MM.1S (cell line): ENCODE measurements around the gene TWF2.

Experiments
- DNase-seq: peaks from one replicate; pipeline ENCODE4 v3.0.0-alpha.2; 2015
- H2AFZ ChIP-seq: fragments of 300-600 bp; sonication (generic); 2 replicates; pipeline ENCODE4 v1.6.0; 2016; ENCODE audit warnings: antibody characterized with exemption, low read length
- H3F3A ChIP-seq: fragments of 300-600 bp; sonication (generic); 2 replicates; pipeline ENCODE4 v1.6.1; 2016; ENCODE audit warnings: mild to moderate bottlenecking, antibody characterized with exemption, low read length, moderate library complexity, mixed read lengths; ENCODE audit not compliant: insufficient read depth
- H3K27ac ChIP-seq: fragments of 300-600 bp; sonication (generic); 2 replicates; pipeline ENCODE4 v1.5.1; 2016; ENCODE audit warnings: mild to moderate bottlenecking, low read length
- H3K27me3 ChIP-seq: fragments of 300-600 bp; sonication (generic); replicated peaks from 2 replicates; pipeline ENCODE4 v1.6.0; 2016; ENCODE audit warnings: low read length; ENCODE audit not compliant: insufficient read depth
- H3K36me3 ChIP-seq: fragments of 300-600 bp; sonication (generic); replicated peaks from 2 replicates; pipeline ENCODE4 v1.6.1; 2016; ENCODE audit warnings: mild to moderate bottlenecking, low read length, mixed read lengths; ENCODE audit not compliant: insufficient read depth
- H3K4me1 ChIP-seq: fragments of 300-600 bp; sonication (generic); 2 replicates; pipeline ENCODE4 v1.6.1; 2016; ENCODE audit warnings: low read length, mixed read lengths
- H3K4me2 ChIP-seq: fragments of 300-600 bp; sonication (generic); 2 replicates; pipeline ENCODE4 v1.6.0; 2016; ENCODE audit warnings: low read depth, low read length
- H3K4me3 ChIP-seq: fragments of 300-600 bp; sonication (generic); 2 replicates; pipeline ENCODE4 v1.5.1; 2016; ENCODE audit warnings: low read length, mixed read lengths
- H3K79me2 ChIP-seq: fragments of 300-600 bp; sonication (generic); 2 replicates; pipeline ENCODE4 v1.6.1; 2016; ENCODE audit warnings: mixed run types, low read length, mixed read lengths
- H3K9ac ChIP-seq: fragments of 300-600 bp; sonication (generic); 2 replicates; pipeline ENCODE4 v1.6.1; 2016; ENCODE audit warnings: low read length, mixed read lengths
- H3K9me2 ChIP-seq: fragments of 300-600 bp; sonication (generic); replicated peaks from 2 replicates; pipeline ENCODE4 v1.6.1; 2016; ENCODE audit warnings: mild to moderate bottlenecking, low read length, mixed read lengths; ENCODE audit not compliant: insufficient read depth
- H3K9me3 ChIP-seq: fragments of 300-600 bp; sonication (generic); replicated peaks from 2 replicates; pipeline ENCODE4 v1.6.1; 2016; ENCODE audit warnings: mild to moderate bottlenecking, low read length, mixed read lengths; ENCODE audit not compliant: insufficient read depth
- H4K20me1 ChIP-seq: fragments of 300-600 bp; sonication (generic); 2 replicates; pipeline ENCODE4 v1.6.1; 2016; ENCODE audit warnings: mild to moderate bottlenecking, low read length, moderate library complexity, mixed read lengths; ENCODE audit not compliant: insufficient read depth
- EZH2 ChIP-seq: fragments of 300-600 bp; sonication (generic); optimal IDR thresholded peaks from 2 replicates; pipeline ENCODE3; 2017; ENCODE audit warnings: low read depth, mild to moderate bottlenecking, antibody characterized with exemption, low read length, mixed read lengths
- EZH2phosphoT487 ChIP-seq: fragments of 300-600 bp; sonication (generic); IDR thresholded peaks from 2 replicates; pipeline ENCODE4 v1.6.1; 2018; ENCODE audit warnings: antibody characterized with exemption, low read length
- TF ChIP-seq, protein P1 (sequence below): fragments of 300-600 bp; sonication (generic); IDR thresholded peaks from 2 replicates; pipeline ENCODE4 v1.5.1; 2016; ENCODE audit warnings: antibody characterized with exemption, low read length, mixed read lengths

The TWF2 gene

DNA sequence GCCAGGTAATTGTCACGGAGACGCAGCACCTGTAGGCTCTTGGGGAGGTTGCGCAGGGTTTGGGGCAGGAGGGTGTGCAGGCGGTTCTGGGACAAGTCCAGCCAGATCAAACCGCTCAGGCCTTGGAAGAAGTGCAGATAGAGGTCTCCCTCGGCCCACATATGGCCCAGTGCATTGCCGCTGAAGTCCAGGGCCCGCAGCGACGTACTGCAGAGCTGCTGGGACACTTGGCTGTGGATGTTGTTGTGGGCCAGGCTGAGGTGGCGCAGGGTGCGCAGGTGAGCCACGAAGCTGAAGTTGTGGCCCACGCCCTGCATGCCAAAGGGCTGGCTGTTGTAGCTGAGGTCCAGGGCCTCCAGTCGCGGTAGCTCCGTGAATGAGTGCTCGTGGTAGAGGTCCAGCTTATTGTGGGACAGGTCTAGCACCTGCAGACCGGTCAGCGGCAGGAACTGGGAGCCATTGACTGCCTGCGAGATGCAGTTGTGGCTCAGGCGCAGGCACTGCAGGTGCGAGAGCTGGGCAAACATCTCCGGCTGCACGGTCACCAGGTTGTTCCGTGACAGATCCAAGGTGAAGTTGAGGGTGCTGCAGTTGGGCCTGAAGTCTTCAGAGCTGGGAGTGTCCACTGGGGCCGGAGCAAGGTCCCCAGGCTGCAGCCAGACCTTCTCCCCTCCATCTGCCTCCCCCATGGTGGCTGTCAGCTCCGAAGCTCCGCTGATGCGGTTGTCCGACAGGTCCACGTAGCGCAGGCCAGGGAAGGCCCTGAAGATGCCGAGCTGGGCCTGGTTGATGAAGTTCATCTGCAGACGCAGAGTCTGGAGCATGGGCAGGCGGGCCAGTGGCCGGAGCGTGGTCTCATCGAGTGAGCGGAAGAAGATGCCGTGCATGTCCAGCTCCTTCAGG is 16.4 kb downstream of the TWF2 start:
- no peaks in the 10 kb centered on the region for H3K36me3 ChIP-seq
- no peaks in the 10 kb centered on the region for H3K27me3 ChIP-seq
- H3K27ac ChIP-seq, result no peak overlapping the region
- no peaks in the 10 kb centered on the region for H3K9me2 ChIP-seq
- no peaks in the 10 kb centered on the region for H3K79me2 ChIP-seq
- H3K9me3 ChIP-seq, result no peaks in the 10 kb centered on the region
- no peak overlapping the region for H3K4me2 ChIP-seq
- no peak overlapping the region for H3K9ac ChIP-seq
- H2AFZ ChIP-seq, result no peak overlapping the region
- no peak for DNase-seq
- no peaks in the 10 kb centered on the region for H4K20me1 ChIP-seq
- H3K4me1 ChIP-seq, result peaks cover 24% of the 10 kb centered on the region
- TF ChIP-seq EZH2phosphoT487 (no peak), EZH2 (no peak)
- TF ChIP-seq, protein P1, sequence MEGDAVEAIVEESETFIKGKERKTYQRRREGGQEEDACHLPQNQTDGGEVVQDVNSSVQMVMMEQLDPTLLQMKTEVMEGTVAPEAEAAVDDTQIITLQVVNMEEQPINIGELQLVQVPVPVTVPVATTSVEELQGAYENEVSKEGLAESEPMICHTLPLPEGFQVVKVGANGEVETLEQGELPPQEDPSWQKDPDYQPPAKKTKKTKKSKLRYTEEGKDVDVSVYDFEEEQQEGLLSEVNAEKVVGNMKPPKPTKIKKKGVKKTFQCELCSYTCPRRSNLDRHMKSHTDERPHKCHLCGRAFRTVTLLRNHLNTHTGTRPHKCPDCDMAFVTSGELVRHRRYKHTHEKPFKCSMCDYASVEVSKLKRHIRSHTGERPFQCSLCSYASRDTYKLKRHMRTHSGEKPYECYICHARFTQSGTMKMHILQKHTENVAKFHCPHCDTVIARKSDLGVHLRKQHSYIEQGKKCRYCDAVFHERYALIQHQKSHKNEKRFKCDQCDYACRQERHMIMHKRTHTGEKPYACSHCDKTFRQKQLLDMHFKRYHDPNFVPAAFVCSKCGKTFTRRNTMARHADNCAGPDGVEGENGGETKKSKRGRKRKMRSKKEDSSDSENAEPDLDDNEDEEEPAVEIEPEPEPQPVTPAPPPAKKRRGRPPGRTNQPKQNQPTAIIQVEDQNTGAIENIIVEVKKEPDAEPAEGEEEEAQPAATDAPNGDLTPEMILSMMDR, result no peak
- no peak overlapping the region for H3K4me3 ChIP-seq
- peaks cover 2% of the 10 kb centered on the region; the same call in 1 of the 2 replicates for H3F3A ChIP-seq

DNA sequence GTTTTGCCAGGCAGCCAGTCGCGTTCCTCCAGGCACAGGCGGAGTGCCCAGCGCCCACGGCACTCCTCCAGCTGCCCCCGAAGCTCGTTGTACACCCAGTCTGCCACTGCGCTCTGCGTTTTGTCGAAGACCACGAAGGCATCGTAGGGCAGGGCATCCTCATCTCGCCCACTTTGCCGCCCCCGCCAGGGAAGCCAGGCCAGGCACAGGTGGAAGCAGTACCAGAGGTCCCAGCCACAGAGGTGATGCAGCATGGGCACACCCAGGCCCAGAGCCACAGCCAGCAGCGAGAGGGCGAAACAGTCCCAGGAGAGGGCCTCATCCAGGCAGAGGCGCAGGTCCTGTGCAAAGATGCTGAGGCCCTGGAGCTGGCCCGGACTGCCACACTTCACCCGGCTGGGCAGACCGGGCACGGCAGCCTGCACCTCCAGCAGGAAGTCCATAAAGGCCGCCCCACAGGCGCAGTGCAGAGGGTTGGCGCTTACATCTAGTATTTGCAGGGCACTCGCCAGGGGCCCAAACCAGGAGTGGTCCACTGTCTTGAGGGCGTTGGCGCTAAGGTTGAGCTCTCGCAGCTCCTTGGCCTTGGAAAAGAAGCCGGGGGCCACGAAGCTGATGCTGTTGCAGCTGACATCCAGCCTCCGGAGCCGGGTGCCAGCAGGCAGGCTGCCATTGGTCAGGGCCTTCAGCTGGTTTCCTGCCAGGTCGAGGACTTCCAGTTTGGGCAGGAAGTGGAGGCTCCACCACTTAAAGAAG is 17.2 kb downstream of the TWF2 start:
- no peak overlapping the region for H2AFZ ChIP-seq
- no peak overlapping the region for H3K9ac ChIP-seq
- peaks cover 2% of the 10 kb centered on the region; the same call in 1 of the 2 replicates for H3F3A ChIP-seq
- H3K79me2 ChIP-seq, result no peaks in the 10 kb centered on the region
- no peak overlapping the region for H3K4me2 ChIP-seq
- no peak overlapping the region for H3K4me3 ChIP-seq
- no peaks in the 10 kb centered on the region for H3K9me3 ChIP-seq
- TF ChIP-seq EZH2 (no peak), EZH2phosphoT487 (no peak)
- TF ChIP-seq, protein P1, result no peak
- no peaks in the 10 kb centered on the region for H3K27me3 ChIP-seq
- no peaks in the 10 kb centered on the region for H3K36me3 ChIP-seq
- H3K27ac ChIP-seq, result no peak overlapping the region
- H3K9me2 ChIP-seq, result no peaks in the 10 kb centered on the region
- no peak for DNase-seq
- no peaks in the 10 kb centered on the region for H4K20me1 ChIP-seq
- H3K4me1 ChIP-seq, result peaks cover 23% of the 10 kb centered on the region

DNA sequence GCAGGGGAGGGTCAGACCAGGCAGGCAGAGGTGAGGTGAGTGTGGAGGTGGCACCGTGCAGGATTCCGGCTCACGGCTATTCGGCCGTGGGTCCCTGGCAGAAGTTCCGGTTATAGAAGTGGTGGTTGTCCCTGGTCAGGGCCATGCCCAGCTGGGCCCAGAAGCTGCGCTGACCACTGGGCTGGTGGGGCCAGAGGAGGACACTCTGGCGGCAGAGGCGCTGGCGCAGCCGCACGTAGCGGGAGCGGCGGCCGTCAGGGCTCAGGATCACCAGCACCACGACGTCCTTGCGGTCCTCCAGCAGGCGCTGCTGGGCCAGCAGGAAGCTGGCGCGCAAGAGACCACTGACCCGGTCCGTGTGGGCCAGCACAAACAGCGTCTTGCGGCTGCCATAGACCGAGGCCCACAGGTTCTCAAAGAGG is 17.8 kb downstream of the TWF2 start:
- no peaks in the 10 kb centered on the region for H3K36me3 ChIP-seq
- peaks cover 17% of the 10 kb centered on the region for H3K4me1 ChIP-seq
- no peak for TF ChIP-seq EZH2phosphoT487
- TF ChIP-seq EZH2, result no peak
- TF ChIP-seq, protein P1, result no peak
- no peak for DNase-seq
- no peak overlapping the region for H2AFZ ChIP-seq
- peaks cover 2% of the 10 kb centered on the region; the same call in 1 of the 2 replicates for H3F3A ChIP-seq
- H3K4me2 ChIP-seq, result no peak overlapping the region
- no peaks in the 10 kb centered on the region for H3K79me2 ChIP-seq
- no peaks in the 10 kb centered on the region for H4K20me1 ChIP-seq
- no peak overlapping the region for H3K9ac ChIP-seq
- no peaks in the 10 kb centered on the region for H3K27me3 ChIP-seq
- no peak overlapping the region for H3K4me3 ChIP-seq
- H3K9me2 ChIP-seq, result no peaks in the 10 kb centered on the region
- no peaks in the 10 kb centered on the region for H3K9me3 ChIP-seq
- H3K27ac ChIP-seq, result no peak overlapping the region
